Measurements from ENCODE around the gene STK17A.

Gene STK17A

GRCh38 chr7:43615558-43616145 lies 32.7 kb downstream of the STK17A start:
- POLR2A ChIA-PET, result interaction anchor here (0.6 kb wide), 1 partner anchor 24 kb away, joined by 3 read pairs; no protein-coding TSS in a partner anchor
- H3K4me3 ChIP-seq (ENCODE audit: low read depth, low read length), result no peak overlapping the region
- no peak for DNase-seq (ENCODE audit: low read depth, low spot score)
- no peak for TF ChIP-seq CTCF (IDR thresholded peaks at IDR 0.05; ENCODE audit: insufficient read depth, low read length, missing control alignments)
- CTCF ChIA-PET, result interaction anchor here (0.9 to 8.5 kb wide), 4 partner anchors 13 to 84 kb away, joined by 4 to 59 read pairs (median 4); partner anchors contain the start of gene STK17A

GRCh38 chr7:43616977-43617376 lies 34.1 kb downstream of the STK17A start:
- POLR2A ChIA-PET, result no interaction called here

GRCh38 chr7:43618073-43618472 lies 35.2 kb downstream of the STK17A start:
- no peak for TF ChIP-seq CTCF (IDR thresholded peaks at IDR 0.05; ENCODE audit: insufficient read depth, low read length, missing control alignments)
- POLR2A ChIA-PET, result interaction anchor here (0.5 kb wide), 1 partner anchor 418 kb away, joined by 3 read pairs; no protein-coding TSS in a partner anchor
- no peak overlapping the region for H3K4me3 ChIP-seq (ENCODE audit: low read depth, low read length)
- CTCF ChIA-PET, result interaction anchor here (0.6 to 8.5 kb wide), 4 partner anchors 10 to 220 kb away, joined by 3 to 59 read pairs (median 16); partner anchors contain the start of gene STK17A
- no peak for DNase-seq (ENCODE audit: low read depth, low spot score)

More at GRCh38 chr7:43616977-43617376, 34.1 kb downstream of the STK17A start:
- no peak overlapping the region for H3K4me3 ChIP-seq (ENCODE audit: low read depth, low read length)
- TF ChIP-seq CTCF (IDR thresholded peaks at IDR 0.05; ENCODE audit: insufficient read depth, low read length, missing control alignments), result no peak
- CTCF ChIA-PET, result interaction anchor here (1.2 to 8.5 kb wide), 5 partner anchors 9 to 106 kb away, joined by 3 to 59 read pairs (median 4); partner anchors contain the start of gene STK17A
- DNase-seq (ENCODE audit: low read depth, low spot score), result no peak

- no peak for TF ChIP-seq CTCF (IDR thresholded peaks at IDR 0.05; ENCODE audit: insufficient read depth, low read length, missing control alignments)
- ChIA-PET POLR2A (interaction anchor here (1.0 kb wide), 1 partner anchor 37 kb away, joined by 3 read pairs; the partner anchor contains the start of gene STK17A), CTCF (interaction anchor here (0.9 to 8.5 kb wide), 6 partner anchors 16 to 80 kb away, joined by 3 to 59 read pairs (median 3); partner anchors contain the start of gene STK17A)
- no peak overlapping the region for H3K4me3 ChIP-seq (ENCODE audit: low read depth, low read length)
- no peak for DNase-seq (ENCODE audit: low read depth, low spot score)
These were observed 36.5 kb downstream of the STK17A start for GRCh38 chr7:43619213-43620012.

GRCh38 chr7:43621729-43622448 lies 39.0 kb downstream of the STK17A start:
- no peak for TF ChIP-seq CTCF (IDR thresholded peaks at IDR 0.05; ENCODE audit: insufficient read depth, low read length, missing control alignments)
- ChIA-PET POLR2A (interaction anchor here (1.4 kb wide), 1 partner anchor 39 kb away, joined by 4 read pairs; the partner anchor contains the start of gene STK17A), CTCF (interaction anchor here (1.0 to 8.5 kb wide), 4 partner anchors 18 to 78 kb away, joined by 3 to 59 read pairs (median 8); partner anchors contain the start of gene STK17A)

More at GRCh38 chr7:43621729-43622448, 39.0 kb downstream of the STK17A start:
- no peak for DNase-seq (ENCODE audit: low read depth, low spot score)
- no peak overlapping the region for H3K4me3 ChIP-seq (ENCODE audit: low read depth, low read length)

Measured in AG04449 (cell line).